ENCODE data around the gene TIE1. TPM values are rescaled to one million over a fixed set of nuclear protein-coding genes. Genes with fewer than 3 reads are reported as not detected.

The TIE1 gene
- total and polyA plus RNA-seq, 2 donors (not counting 1 experiment from before 2014, with no cell fraction given) = 0.02 TPM; not detected in 1

DNA sequence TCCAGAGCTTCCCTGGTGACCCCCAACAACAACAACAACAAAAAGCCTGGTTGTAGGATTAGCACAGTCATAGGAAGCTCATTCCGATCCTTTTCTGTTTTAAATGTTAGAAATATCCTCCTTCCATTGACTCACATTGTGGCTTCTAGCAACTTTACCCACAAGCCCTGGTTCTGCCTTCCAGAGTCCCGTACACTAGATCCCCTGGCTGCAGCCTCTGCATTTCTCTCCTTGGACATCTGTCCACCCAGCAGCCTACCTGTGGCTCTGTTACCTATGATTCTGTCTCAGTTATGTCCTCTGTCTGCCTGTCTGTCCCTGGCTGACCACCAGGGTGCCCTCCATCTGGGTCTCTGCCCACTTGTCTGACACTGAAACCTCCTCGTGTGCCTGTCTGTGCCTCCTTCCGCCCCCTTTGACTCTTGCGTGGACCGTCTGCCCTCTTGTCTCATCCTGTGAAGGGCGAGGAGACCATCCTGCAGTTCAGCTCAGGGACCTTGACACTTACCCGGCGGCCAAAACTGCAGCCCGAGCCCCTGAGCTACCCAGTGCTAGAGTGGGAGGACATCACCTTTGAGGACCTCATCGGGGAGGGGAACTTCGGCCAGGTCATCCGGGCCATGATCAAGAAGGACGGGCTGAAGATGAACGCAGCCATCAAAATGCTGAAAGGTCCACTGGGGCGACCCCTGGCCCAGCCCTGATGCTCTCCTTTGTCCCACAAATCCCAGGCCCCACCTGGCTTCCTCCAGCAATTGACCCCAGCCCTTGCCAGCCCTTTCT is 16.1 kb downstream of the TIE1 start:
- Histone ChIP-seq H3K4me1 (ENCODE audit: control insufficient read depth, extremely low read depth, insufficient read depth, low read length) (no peaks in the 10 kb centered on the region), H3K79me2 (ENCODE audit: control insufficient read depth, insufficient read depth, low read length) (no peaks in the 10 kb centered on the region), H2AFZ (ENCODE audit: low read length) (no peak overlapping the region), H3K4me2 (ENCODE audit: extremely low read depth, insufficient read depth, low read length) (no peak overlapping the region), H3K36me3 (ENCODE audit: control insufficient read depth, insufficient read depth, low read length) (no peaks in the 10 kb centered on the region), H3K9me3 (ENCODE audit: control insufficient read depth, insufficient read depth, low read depth, low read length) (no peaks in the 10 kb centered on the region), H3K4me3 (replicated peaks in 1 of 4; ENCODE audit: control extremely low read depth in 1 of 4, insufficient read depth in 1 of 4, low read depth in 3 of 4, low read length in 4 of 4) (no peak overlapping the region), H3K9ac (ENCODE audit: insufficient read depth, low read length) (no peak overlapping the region), H3K27ac (ENCODE audit: insufficient read depth, low read length) (no peak overlapping the region), H3K27me3 (ENCODE audit: control insufficient read depth, insufficient read depth, low read length) (no peaks in the 10 kb centered on the region), H4K20me1 (ENCODE audit: control insufficient read depth, extremely low read depth, insufficient read depth, low read length) (no peaks in the 10 kb centered on the region)
- TF ChIP-seq EZH2 (IDR thresholded peaks at IDR 0.05; ENCODE audit: low read length, missing control alignments) = no peak
- TF ChIP-seq, protein P1, sequence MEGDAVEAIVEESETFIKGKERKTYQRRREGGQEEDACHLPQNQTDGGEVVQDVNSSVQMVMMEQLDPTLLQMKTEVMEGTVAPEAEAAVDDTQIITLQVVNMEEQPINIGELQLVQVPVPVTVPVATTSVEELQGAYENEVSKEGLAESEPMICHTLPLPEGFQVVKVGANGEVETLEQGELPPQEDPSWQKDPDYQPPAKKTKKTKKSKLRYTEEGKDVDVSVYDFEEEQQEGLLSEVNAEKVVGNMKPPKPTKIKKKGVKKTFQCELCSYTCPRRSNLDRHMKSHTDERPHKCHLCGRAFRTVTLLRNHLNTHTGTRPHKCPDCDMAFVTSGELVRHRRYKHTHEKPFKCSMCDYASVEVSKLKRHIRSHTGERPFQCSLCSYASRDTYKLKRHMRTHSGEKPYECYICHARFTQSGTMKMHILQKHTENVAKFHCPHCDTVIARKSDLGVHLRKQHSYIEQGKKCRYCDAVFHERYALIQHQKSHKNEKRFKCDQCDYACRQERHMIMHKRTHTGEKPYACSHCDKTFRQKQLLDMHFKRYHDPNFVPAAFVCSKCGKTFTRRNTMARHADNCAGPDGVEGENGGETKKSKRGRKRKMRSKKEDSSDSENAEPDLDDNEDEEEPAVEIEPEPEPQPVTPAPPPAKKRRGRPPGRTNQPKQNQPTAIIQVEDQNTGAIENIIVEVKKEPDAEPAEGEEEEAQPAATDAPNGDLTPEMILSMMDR (conservative IDR thresholded peaks at IDR 0.05 in 1 of 2, IDR thresholded peaks at IDR 0.05 in 1 of 2; ENCODE audit: low read depth in 1 of 2, low read length in 2 of 2) = peak in 1 of 2 donors; percentile 8
- no peak for DNase-seq (ENCODE audit: low read depth in 2 of 2)

DNA sequence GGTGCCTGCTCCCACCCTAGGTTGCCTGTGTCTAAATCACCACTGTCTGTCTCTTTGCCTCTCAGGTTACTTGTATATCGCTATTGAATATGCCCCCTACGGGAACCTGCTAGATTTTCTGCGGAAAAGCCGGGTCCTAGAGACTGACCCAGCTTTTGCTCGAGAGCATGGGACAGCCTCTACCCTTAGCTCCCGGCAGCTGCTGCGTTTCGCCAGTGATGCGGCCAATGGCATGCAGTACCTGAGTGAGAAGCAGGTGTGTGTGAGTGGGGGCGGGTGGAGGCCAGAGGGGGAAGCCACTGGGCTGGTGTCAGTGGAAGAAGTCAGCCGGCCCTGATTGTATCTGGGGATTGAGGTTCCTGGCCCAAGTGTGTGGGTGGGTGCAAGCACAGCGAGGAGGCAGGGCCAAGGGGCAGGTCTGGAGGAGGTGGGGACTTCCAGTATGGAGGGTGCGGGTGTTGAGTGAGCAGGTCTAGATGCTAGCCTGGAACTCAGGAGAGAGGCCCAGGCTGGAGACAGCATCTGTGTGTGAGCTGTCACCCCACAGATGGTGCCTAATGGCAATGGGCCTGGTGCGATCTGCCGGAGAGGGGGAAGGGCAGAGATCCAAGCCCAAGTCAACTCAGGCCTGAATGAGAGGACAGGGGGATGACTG is 17.2 kb downstream of the TIE1 start:
- TF ChIP-seq, protein P1 (conservative IDR thresholded peaks at IDR 0.05 in 1 of 2, IDR thresholded peaks at IDR 0.05 in 1 of 2; ENCODE audit: low read depth in 1 of 2, low read length in 2 of 2) = no peak
- TF ChIP-seq EZH2 (IDR thresholded peaks at IDR 0.05; ENCODE audit: low read length, missing control alignments) = no peak

DNA sequence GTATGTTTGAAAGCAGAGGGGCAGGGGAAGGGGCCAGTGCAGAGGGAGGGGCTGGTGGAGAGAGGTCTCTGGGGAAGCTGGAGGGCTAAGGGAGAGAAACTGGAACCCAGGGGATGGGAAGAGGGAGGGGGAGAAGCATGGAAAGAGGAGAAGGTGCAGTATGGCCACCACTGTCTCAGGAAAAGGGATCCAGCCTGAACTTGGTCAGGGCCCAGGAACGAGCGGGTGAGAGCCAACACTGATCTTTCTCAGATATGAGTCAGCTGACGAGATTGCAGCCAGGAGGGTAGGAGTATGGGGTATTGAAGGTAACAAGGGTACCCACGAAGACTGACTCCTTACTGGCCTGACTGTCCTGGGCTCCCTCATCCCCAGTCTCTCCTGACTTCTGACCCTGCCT is 18.0 kb downstream of the TIE1 start:
- peak in 1 of 2 donors; percentile 25 for DNase-seq (ENCODE audit: low read depth in 2 of 2)
- Histone ChIP-seq H3K79me2 (ENCODE audit: control insufficient read depth, insufficient read depth, low read length) (no peaks in the 10 kb centered on the region), H3K4me2 (ENCODE audit: extremely low read depth, insufficient read depth, low read length) (no peak overlapping the region), H4K20me1 (ENCODE audit: control insufficient read depth, extremely low read depth, insufficient read depth, low read length) (no peaks in the 10 kb centered on the region), H3K4me1 (ENCODE audit: control insufficient read depth, extremely low read depth, insufficient read depth, low read length) (no peaks in the 10 kb centered on the region), H3K36me3 (ENCODE audit: control insufficient read depth, insufficient read depth, low read length) (no peaks in the 10 kb centered on the region), H2AFZ (ENCODE audit: low read length) (no peak overlapping the region), H3K9me3 (ENCODE audit: control insufficient read depth, insufficient read depth, low read depth, low read length) (no peaks in the 10 kb centered on the region), H3K4me3 (replicated peaks in 1 of 4; ENCODE audit: control extremely low read depth in 1 of 4, insufficient read depth in 1 of 4, low read depth in 3 of 4, low read length in 4 of 4) (no peak overlapping the region), H3K27ac (ENCODE audit: insufficient read depth, low read length) (no peak overlapping the region), H3K27me3 (ENCODE audit: control insufficient read depth, insufficient read depth, low read length) (no peaks in the 10 kb centered on the region), H3K9ac (ENCODE audit: insufficient read depth, low read length) (no peak overlapping the region)
- TF ChIP-seq, protein P1 (conservative IDR thresholded peaks at IDR 0.05 in 1 of 2, IDR thresholded peaks at IDR 0.05 in 1 of 2; ENCODE audit: low read depth in 1 of 2, low read length in 2 of 2) = no peak

More for the DNA sequence above, 17.2 kb downstream of the TIE1 start:
- peak in 1 of 2 donors; percentile 55 for DNase-seq (ENCODE audit: low read depth in 2 of 2)
- no peak overlapping the region for H3K27ac ChIP-seq (ENCODE audit: insufficient read depth, low read length)
- no peak overlapping the region for H3K4me3 ChIP-seq (replicated peaks in 1 of 4; ENCODE audit: control extremely low read depth in 1 of 4, insufficient read depth in 1 of 4, low read depth in 3 of 4, low read length in 4 of 4)
- no peaks in the 10 kb centered on the region for H4K20me1 ChIP-seq (ENCODE audit: control insufficient read depth, extremely low read depth, insufficient read depth, low read length)
- no peaks in the 10 kb centered on the region for H3K36me3 ChIP-seq (ENCODE audit: control insufficient read depth, insufficient read depth, low read length)
- H3K4me2 ChIP-seq (ENCODE audit: extremely low read depth, insufficient read depth, low read length) = no peak overlapping the region
- no peaks in the 10 kb centered on the region for H3K4me1 ChIP-seq (ENCODE audit: control insufficient read depth, extremely low read depth, insufficient read depth, low read length)
- H3K79me2 ChIP-seq (ENCODE audit: control insufficient read depth, insufficient read depth, low read length) = no peaks in the 10 kb centered on the region
- no peak overlapping the region for H3K9ac ChIP-seq (ENCODE audit: insufficient read depth, low read length)
- H3K9me3 ChIP-seq (ENCODE audit: control insufficient read depth, insufficient read depth, low read depth, low read length) = no peaks in the 10 kb centered on the region
- no peak overlapping the region for H2AFZ ChIP-seq (ENCODE audit: low read length)
- H3K27me3 ChIP-seq (ENCODE audit: control insufficient read depth, insufficient read depth, low read length) = no peaks in the 10 kb centered on the region
